Sigmoid colon (tissue), 7 donors: ENCODE measurements around the gene KDM5A. TPM values are rescaled to one million over a fixed set of nuclear protein-coding genes. Genes with fewer than 3 reads are reported as not detected.

Source experiments
- DNase-seq: peaks from one replicate; pipeline ENCODE4 v3.0.0-alpha.2; 2019
- H3K27ac ChIP-seq, 4 donors: fragments of 200-600 bp; sonication (generic); one replicate each; pipeline ENCODE4 v1.5.1; 2016 to 2019; ENCODE audit warnings: mild to moderate bottlenecking in 1 of 4
- H3K27me3 ChIP-seq, 3 donors: fragments of 200-600 bp; sonication (generic); one replicate each; pipeline ENCODE4 v1.5.1; 2019; ENCODE audit warnings: mild to moderate bottlenecking in 1 of 3
- H3K36me3 ChIP-seq, 4 donors: fragments of 200-600 bp; sonication (generic); one replicate each; pipeline ENCODE4 v1.5.1; 2016 to 2019
- H3K4me1 ChIP-seq, 4 donors: fragments of 200-600 bp; sonication (generic); one replicate each; pipeline ENCODE4 v1.5.1; 2017 to 2019
- H3K4me3 ChIP-seq, 4 donors: fragments of 200-600 bp; sonication (generic); one replicate each; pipeline ENCODE4 v1.5.1; 2017 to 2019; ENCODE audit warnings: mild to moderate bottlenecking in 2 of 4, moderate library complexity in 1 of 4
- H3K9me3 ChIP-seq, 4 donors: fragments of 200-600 bp in 3 of 4; sonication (generic) in 3 of 4; one replicate each; pipeline versions ENCODE4 v1.5.1 to v1.6.1; 2013 to 2019
- CTCF ChIP-seq, 4 experiments: fragments of 450-650 bp in 3 of 4; fragments of 200-600 bp in 1 of 4; IDR thresholded peaks; one replicate each; pipeline ENCODE4 v1.5.1; 2016 to 2019; ENCODE audit warnings: antibody characterized with exemption in 4 of 4, mild to moderate bottlenecking in 3 of 4, moderate library complexity in 2 of 4
- EP300 ChIP-seq, 4 donors: sonication (generic); formaldehyde crosslinking; IDR thresholded peaks; one replicate each; pipeline ENCODE4 v1.6.1; 2017; ENCODE audit warnings: antibody characterized with exemption in 4 of 4
- POLR2A ChIP-seq, 2 donors: fragments of 450-650 bp; IDR thresholded peaks; one replicate each; pipeline ENCODE4 v1.6.1; 2016; ENCODE audit warnings: antibody characterized with exemption in 2 of 2, mild to moderate bottlenecking in 2 of 2, moderate library complexity in 2 of 2
- POLR2AphosphoS5 ChIP-seq, 4 donors: sonication (generic); formaldehyde crosslinking; IDR thresholded peaks; one replicate each; pipeline ENCODE4 v1.6.1; 2017; ENCODE audit warnings: antibody characterized with exemption in 4 of 4
- WGBS, 2 donors: extraction: QIAGEN DNeasy Blood & Tissue Kit; methylation state at CpG; one replicate each; pipeline ENCODE4 v1.1.7; 2013; 5-methylcytosine and 5-hydroxymethylcytosine counted together
- intact Hi-C: fragments of 100-400 bp; cut with DNase I; formaldehyde crosslinking; loops from one replicate; pipeline ENCODE4 v1.15.1; 2023
- polyA plus RNA-seq, 3 donors: library from polyadenylated mRNA; stranded (reverse); fragments of 200-250 nt; gene quantifications; one replicate each; pipeline ENCODE4 v1.2.3, GENCODE V29; 2013
- total RNA-seq, 4 donors: library from RNA; depleted of rRNA; stranded (reverse); fragments of >200 nt; gene quantifications; one replicate each; pipeline ENCODE4 v1.1.0, GENCODE V29; 2016
- donor health status: healthy with polysubstance abuse.
- donor health status: Bipolar disorder and iron deficiency.
- donor health status: healthy.

The KDM5A gene
- total and polyA plus RNA-seq, 7 donors: 5.4 to 65.6 (median 34.2) TPM

- intact Hi-C loops: no loop called here
- H3K4me3 ChIP-seq: no peak overlapping the region
- H3K4me1 ChIP-seq: no peaks in the 10 kb centered on the region
- 57 to 71% methylated on average over 19 of the region's 19 CpGs for WGBS, 2 donors
- TF ChIP-seq POLR2AphosphoS5 (IDR thresholded peaks at IDR 0.05) (no peak), EP300 (IDR thresholded peaks at IDR 0.05) (no peak), POLR2A (IDR thresholded peaks at IDR 0.05) (no peak), CTCF (IDR thresholded peaks at IDR 0.05) (no peak)
- peaks cover 0 to 3% (median 0%) of the 10 kb centered on the region in 4 donors for H3K9me3 ChIP-seq
- no peaks in the 10 kb centered on the region for H3K36me3 ChIP-seq
- no peak for DNase-seq
- H3K27ac ChIP-seq: no peak overlapping the region
- H3K27me3 ChIP-seq: no peaks in the 10 kb centered on the region
These were observed 156.1 kb downstream of the KDM5A start for GRCh38 chr12:232731-233614.

GRCh38 chr12:230925-231671 is 158.0 kb downstream of the KDM5A start:
- intact Hi-C loops: no loop called here
- 66 to 74% methylated on average over 14 of the region's 14 CpGs for WGBS, 2 donors
- H3K36me3 ChIP-seq: no peaks in the 10 kb centered on the region
- H3K27me3 ChIP-seq: peaks cover 0 to 3% (median 0%) of the 10 kb centered on the region in 3 donors
- H3K4me3 ChIP-seq: no peak overlapping the region
- no peak for DNase-seq
- TF ChIP-seq EP300 (IDR thresholded peaks at IDR 0.05) (no peak), POLR2AphosphoS5 (IDR thresholded peaks at IDR 0.05) (no peak), CTCF (IDR thresholded peaks at IDR 0.05) (no peak), POLR2A (IDR thresholded peaks at IDR 0.05) (no peak)
- H3K9me3 ChIP-seq: no peaks in the 10 kb centered on the region
- H3K27ac ChIP-seq: no peak overlapping the region
- no peaks in the 10 kb centered on the region for H3K4me1 ChIP-seq

Other genes with a start within 250 kb of the KDM5A start
- 1 to 10 TPM in 1 of 4 donors, under 1 TPM in 1, not detected in 2; 0.28 to 2.1 TPM for gene SLC6A12, start 175.2 kb downstream of the KDM5A start, total RNA-seq
- 1 to 10 TPM in 2 of 3 donors, under 1 TPM in 1; 0.48 to 4.2 (median 4.2) TPM for gene SLC6A12, start 175.2 kb downstream of the KDM5A start, polyA plus RNA-seq
- under 1 TPM in 1 of 4 donors, not detected in 3; 0.55 TPM for gene SLC6A13, start 126.5 kb downstream of the KDM5A start, total RNA-seq
- under 1 TPM in 1 of 3 donors, not detected in 2; 0.10 TPM for gene SLC6A13, start 126.5 kb downstream of the KDM5A start, polyA plus RNA-seq
- gene CCDC77, start 12.3 kb upstream of the KDM5A start, total RNA-seq: 1 to 10 TPM; 2.9 to 8.6 (median 6.1) TPM
- gene CCDC77, start 12.3 kb upstream of the KDM5A start, polyA plus RNA-seq: 1 to 10 TPM; 2.8 to 6.5 (median 4.2) TPM
- gene B4GALNT3, start 70.6 kb upstream of the KDM5A start, total RNA-seq: under 1 TPM; under 0.01 to 0.36 (median 0.23) TPM
- 10 to 100 TPM in 2 of 3 donors, 1 to 10 TPM in 1; 8.4 to 74.2 (median 12.0) TPM for gene B4GALNT3, start 70.6 kb upstream of the KDM5A start, polyA plus RNA-seq